NCI-H1436 treated with DMSO at 0.1 percent for 48 hours (cell line): Measurements from ENCODE around the gene THAP4.
A peak's percentile ranks its signal among the peaks of the same experiment; 100 is the strongest.

ENCODE experiments used
- DNase-seq: peaks from one replicate; lab custom pipeline; 2025; lab: John Stamatoyannopoulos, UW

The THAP4 gene

GRCh38 chr2:241637018-241637794 lies at the start of gene THAP4, which contains the start of gene ATG4B:
THAP4 (minus strand) TSS chr2:241637158; CDS start chr2:241637017, 141 bp downstream.
ATG4B (plus strand) TSS chr2:241637693; CDS start chr2:241637715, 22 bp downstream.
- DNase-seq = peak; percentile 0

GRCh38 chr2:241686324-241686649 lies 49.3 kb upstream of the THAP4 start:
- no peak for DNase-seq

- DNase-seq = no peak
These were observed 44.1 kb upstream of the THAP4 start for GRCh38 chr2:241680827-241681599.

- no peak for DNase-seq
These were observed 43.1 kb upstream of the THAP4 start for GRCh38 chr2:241680044-241680443.

- no peak for DNase-seq
These were observed 42.0 kb upstream of the THAP4 start for GRCh38 chr2:241678784-241679540.

GRCh38 chr2:241678307-241678706 lies 41.3 kb upstream of the THAP4 start:
- DNase-seq = no peak

- no peak for DNase-seq
These were observed 40.4 kb upstream of the THAP4 start for GRCh38 chr2:241677392-241677791.

GRCh38 chr2:241676665-241677064 lies 39.7 kb upstream of the THAP4 start:
- no peak for DNase-seq

GRCh38 chr2:241675885-241676284 lies 38.9 kb upstream of the THAP4 start:
- DNase-seq = no peak

- DNase-seq = no peak
These were observed 37.1 kb upstream of the THAP4 start for GRCh38 chr2:241673797-241674725.

- DNase-seq = no peak
These were observed 36.3 kb upstream of the THAP4 start for GRCh38 chr2:241673189-241673663.

GRCh38 chr2:241672243-241673188 lies 35.6 kb upstream of the THAP4 start:
- no peak for DNase-seq

GRCh38 chr2:241671457-241672240 lies 34.7 kb upstream of the THAP4 start:
- DNase-seq = no peak

- no peak for DNase-seq
These were observed 33.6 kb upstream of the THAP4 start for GRCh38 chr2:241670333-241671110.

GRCh38 chr2:241668839-241669238 lies 31.9 kb upstream of the THAP4 start:
- no peak for DNase-seq

GRCh38 chr2:241668354-241668753 lies 31.4 kb upstream of the THAP4 start:
- no peak for DNase-seq

- no peak for DNase-seq
These were observed 29.9 kb upstream of the THAP4 start for GRCh38 chr2:241666627-241667400.
